Type B pancreatic cell (in vitro differentiated cells): ENCODE data around the gene OR52W1. TPM values are rescaled to one million over a fixed set of nuclear protein-coding genes. Genes with fewer than 3 reads are reported as not detected.
A peak's percentile ranks its signal among the peaks of the same experiment; 100 is the strongest.

Experiments
- DNase-seq: peaks from one replicate; pipeline ENCODE4 v3.0.0; 2021; ENCODE audit warnings: mixed read lengths; ENCODE audit not compliant: unreplicated experiment; ENCODE audit errors: extremely low spot score
- H3K27ac Mint-ChIP-seq: 2 replicates; pipeline ENCODE4 v1.8.0; 2021; ENCODE audit warnings: mild to moderate bottlenecking, mixed read lengths
- H3K27me3 Mint-ChIP-seq: 2 replicates; pipeline ENCODE4 v1.8.0; 2021; ENCODE audit warnings: mixed read lengths
- H3K36me3 Mint-ChIP-seq: 2 replicates; pipeline ENCODE4 v1.8.0; 2021; ENCODE audit warnings: mixed read lengths
- H3K4me1 Mint-ChIP-seq: one replicate; pipeline ENCODE4 v1.8.0; 2021; ENCODE audit warnings: mixed read lengths; ENCODE audit not compliant: unreplicated experiment
- H3K4me3 Mint-ChIP-seq: 2 replicates; pipeline ENCODE4 v1.8.0; 2021; ENCODE audit warnings: mild to moderate bottlenecking, mixed read lengths
- H3K9me3 Mint-ChIP-seq: 2 replicates; pipeline ENCODE4 v1.8.0; 2021; ENCODE audit warnings: mixed read lengths
- CTCF ChIP-seq: fragments of 200-600 bp; sonication (generic); conservative IDR thresholded peaks from 2 replicates; pipeline ENCODE4 v1.5.0; 2021; ENCODE audit warnings: antibody characterized with exemption, mild to moderate bottlenecking
- total RNA-seq: library from RNA; stranded (reverse); gene quantifications from 2 replicates; pipeline ENCODE4 v1.2.1, GENCODE V29; 2021; ENCODE audit warnings: low replicate concordance

OR52W1 gene
- total RNA-seq, 1 donor from 2014 or later: not detected

- Mint-ChIP-seq H3K27me3 (no peaks in the 10 kb centered on the region), H3K36me3 (peaks cover 19% of the 10 kb centered on the region), H3K9me3 (no peaks in the 10 kb centered on the region), H3K4me1 (no peaks in the 10 kb centered on the region), H3K4me3 (no peak overlapping the region), H3K27ac (no peak overlapping the region)
- no peak for DNase-seq
- no peak for TF ChIP-seq CTCF
Observed at GRCh38 chr11:6206456-6207180, 7.6 kb downstream of the OR52W1 start.

GRCh38 chr11:6209801-6210200 lies 10.8 kb downstream of the OR52W1 start:
- Mint-ChIP-seq H3K4me1 (no peaks in the 10 kb centered on the region), H3K36me3 (peaks cover 19% of the 10 kb centered on the region), H3K4me3 (no peak overlapping the region), H3K9me3 (no peaks in the 10 kb centered on the region), H3K27me3 (no peaks in the 10 kb centered on the region), H3K27ac (no peak overlapping the region)
- no peak for DNase-seq
- no peak for TF ChIP-seq CTCF

GRCh38 chr11:6210274-6210955 lies 11.4 kb downstream of the OR52W1 start:
- DNase-seq: no peak
- no peak for TF ChIP-seq CTCF
- peaks cover 15% of the 10 kb centered on the region for H3K36me3 Mint-ChIP-seq
- H3K27me3 Mint-ChIP-seq: no peaks in the 10 kb centered on the region
- no peak overlapping the region for H3K4me3 Mint-ChIP-seq
- H3K4me1 Mint-ChIP-seq: no peaks in the 10 kb centered on the region
- no peaks in the 10 kb centered on the region for H3K9me3 Mint-ChIP-seq
- H3K27ac Mint-ChIP-seq: no peak overlapping the region

GRCh38 chr11:6214530-6214929 lies 15.5 kb downstream of the OR52W1 start:
- no peak for TF ChIP-seq CTCF
- peaks cover 7% of the 10 kb centered on the region for H3K4me1 Mint-ChIP-seq
- no peak overlapping the region for H3K4me3 Mint-ChIP-seq
- DNase-seq: no peak
- peaks cover 23% of the 10 kb centered on the region for H3K36me3 Mint-ChIP-seq
- H3K9me3 Mint-ChIP-seq: no peaks in the 10 kb centered on the region
- no peak overlapping the region for H3K27ac Mint-ChIP-seq
- H3K27me3 Mint-ChIP-seq: no peaks in the 10 kb centered on the region

GRCh38 chr11:6216501-6216900 lies 17.5 kb downstream of the OR52W1 start:
- Mint-ChIP-seq H3K27ac (peak overlapping the region; percentile 92), H3K4me3 (peak overlapping the region; percentile 33), H3K4me1 (peaks cover 7% of the 10 kb centered on the region), H3K36me3 (peaks cover 19% of the 10 kb centered on the region), H3K9me3 (no peaks in the 10 kb centered on the region), H3K27me3 (no peaks in the 10 kb centered on the region)
- TF ChIP-seq CTCF: no peak
- no peak for DNase-seq
